CD14-positive monocyte (primary cell): ENCODE data around the gene ELOVL3. TPM values are rescaled to one million over a fixed set of nuclear protein-coding genes. Genes with fewer than 3 reads are reported as not detected.

Experiments
- DNase-seq, 3 donors: peaks; one replicate each; pipeline ENCODE4 v3.0.0-alpha.2; 2011 to 2022
- H2AFZ ChIP-seq: 2 replicates; pipeline ENCODE4 v1.6.0; 2012; ENCODE audit warnings: mild to moderate bottlenecking, low read depth, low read length, inconsistent platforms; ENCODE audit not compliant: insufficient read depth, poor library complexity, severe bottlenecking
- H3K27ac ChIP-seq, 2 donors: 1 replicate in 1 of 2; 2 replicates in 1 of 2; pipeline ENCODE4 v1.5.1; 2012 to 2013; ENCODE audit warnings: low read length in 2 of 2, control low read depth in 1 of 2, inconsistent platforms in 1 of 2, low read depth in 1 of 2, mild to moderate bottlenecking in 1 of 2
- H3K27me3 ChIP-seq, 2 donors: one replicate each; pipeline versions ENCODE4 v1.6.0 to v1.6.1; 2011 to 2013; ENCODE audit warnings: low read length in 2 of 2; ENCODE audit not compliant: control insufficient read depth in 2 of 2, insufficient read depth in 2 of 2
- H3K36me3 ChIP-seq, 2 donors: replicated peaks in 1 of 2; 1 replicate in 1 of 2; 2 replicates in 1 of 2; pipeline versions ENCODE4 v1.5.1 to v1.6.1; 2012 to 2013; ENCODE audit warnings: low read length in 2 of 2, control low read depth in 1 of 2, inconsistent platforms in 1 of 2, mild to moderate bottlenecking in 1 of 2; ENCODE audit not compliant: insufficient read depth in 2 of 2, control insufficient read depth in 1 of 2
- H3K4me1 ChIP-seq, 2 donors: 1 replicate in 1 of 2; 2 replicates in 1 of 2; pipeline versions ENCODE4 v1.5.1 to v1.6.1; 2012 to 2013; ENCODE audit warnings: low read length in 2 of 2, control low read depth in 1 of 2, inconsistent platforms in 1 of 2, mild to moderate bottlenecking in 1 of 2, moderate library complexity in 1 of 2; ENCODE audit not compliant: insufficient read depth in 2 of 2, control insufficient read depth in 1 of 2
- H3K4me2 ChIP-seq: replicated peaks from 2 replicates; pipeline ENCODE3; 2012; ENCODE audit warnings: low read length, moderate library complexity, mild to moderate bottlenecking; ENCODE audit not compliant: poor library complexity, severe bottlenecking; ENCODE audit errors: extremely low read depth
- H3K4me3 ChIP-seq, 3 experiments: fragments of 200-600 bp in 1 of 3; sonication (generic) in 1 of 3; replicated peaks in 1 of 3; 1 replicate in 2 of 3; 2 replicates in 1 of 3; pipeline ENCODE4 v1.5.1; 2011 to 2013; ENCODE audit warnings: low read length in 3 of 3, mild to moderate bottlenecking in 3 of 3, control low read depth in 2 of 3, low read depth in 2 of 3, inconsistent platforms in 1 of 3, moderate library complexity in 1 of 3
- H3K79me2 ChIP-seq: 2 replicates; pipeline ENCODE4 v1.6.0; 2012; ENCODE audit warnings: mild to moderate bottlenecking, control low read depth, inconsistent platforms, low read length, moderate library complexity; ENCODE audit not compliant: insufficient read depth
- H3K9ac ChIP-seq: 2 replicates; pipeline ENCODE4 v1.6.0; 2017; ENCODE audit warnings: low read length, mild to moderate bottlenecking; ENCODE audit not compliant: insufficient read depth, poor library complexity, severe bottlenecking
- H3K9me3 ChIP-seq, 2 donors: replicated peaks in 1 of 2; 1 replicate in 1 of 2; 2 replicates in 1 of 2; pipeline versions ENCODE4 v1.5.1 to v1.6.1; 2012 to 2013; ENCODE audit warnings: low read length in 2 of 2, control low read depth in 1 of 2; ENCODE audit not compliant: control insufficient read depth in 1 of 2, insufficient read depth in 1 of 2
- H4K20me1 ChIP-seq: 2 replicates; pipeline ENCODE4 v1.6.0; 2012; ENCODE audit warnings: mild to moderate bottlenecking, low read length, control low read depth, moderate library complexity; ENCODE audit not compliant: insufficient read depth
- H3K27ac Mint-ChIP-seq, 7 donors: one replicate each; pipeline ENCODE4 v1.8.0; 2020; ENCODE audit warnings: mild to moderate bottlenecking in 7 of 7, mixed read lengths in 7 of 7, moderate library complexity in 6 of 7, inconsistent platforms in 2 of 7
- H3K27me3 Mint-ChIP-seq, 3 donors: one replicate each; pipeline ENCODE4 v1.8.0; 2021 to 2022; ENCODE audit warnings: low read depth in 3 of 3, mild to moderate bottlenecking in 3 of 3, mixed read lengths in 3 of 3, moderate library complexity in 3 of 3, inconsistent platforms in 1 of 3
- H3K36me3 Mint-ChIP-seq, 2 donors: one replicate each; pipeline ENCODE4 v1.8.0; 2020; ENCODE audit warnings: mixed read lengths in 2 of 2, inconsistent platforms in 1 of 2, mild to moderate bottlenecking in 1 of 2
- H3K4me1 Mint-ChIP-seq: one replicate; pipeline ENCODE4 v1.8.0; 2020; ENCODE audit warnings: mild to moderate bottlenecking, mixed read lengths
- H3K4me3 Mint-ChIP-seq, 2 donors: one replicate each; pipeline ENCODE4 v1.8.0; 2020; ENCODE audit warnings: mild to moderate bottlenecking in 2 of 2, mixed read lengths in 2 of 2, moderate library complexity in 1 of 2
- H3K9me3 Mint-ChIP-seq, 7 donors: one replicate each; pipeline ENCODE4 v1.8.0; 2020 to 2022; ENCODE audit warnings: mixed read lengths in 7 of 7, mild to moderate bottlenecking in 6 of 7, moderate library complexity in 6 of 7, inconsistent platforms in 2 of 7
- CTCF ChIP-seq: fragments of 200-600 bp; IDR thresholded peaks from one replicate; pipeline ENCODE4 v1.8.0; 2022; ENCODE audit warnings: antibody characterized with exemption, mild to moderate bottlenecking
- WGBS: methylation state at CpG from one replicate; pipeline ENCODE4 v1.1.5; 2013; ENCODE audit warnings: missing lambda C conversion rate; ENCODE audit not compliant: insufficient coverage; 5-methylcytosine and 5-hydroxymethylcytosine counted together
- intact Hi-C, 2 donors: fragments of 100-400 bp; cut with micrococcal nuclease; formaldehyde crosslinking; loops; one replicate each; pipeline versions ENCODE4 v1.15.0 to v1.15.1; 2023
- polyA plus RNA-seq, 3 donors: library from polyadenylated mRNA; depleted of rRNA in 1 of 3; unstranded in 2 of 3; stranded (reverse) in 1 of 3; fragments of 300-500 nt in 2 of 3; fragments of >200 nt in 1 of 3; fragmentation: Illumina TruSeq in 2 of 3; gene quantifications; 1 replicate in 2 of 3; 2 replicates in 1 of 3; pipeline ENCODE4 v1.2.3, GENCODE V29; 2012 to 2021

Gene ELOVL3
- polyA plus RNA-seq, 3 donors: 1.5 to 3.2 (median 2.2) TPM

- H3K27me3 Mint-ChIP-seq: peaks cover 71 to 94% (median 83%) of the 10 kb centered on the region in 3 donors
- Histone ChIP-seq H3K9ac (no peak overlapping the region), H3K4me3 (no peak overlapping the region), H3K27me3 (peaks cover 56 to 94% of the 10 kb centered on the region in 2 donors), H3K4me1 (peaks cover 16 to 18% of the 10 kb centered on the region in 2 donors), H3K9me3 (peaks cover 0 to 16% of the 10 kb centered on the region in 2 donors), H4K20me1 (no peaks in the 10 kb centered on the region), H3K4me2 (no peak overlapping the region), H3K79me2 (no peaks in the 10 kb centered on the region), H2AFZ (no peak overlapping the region), H3K27ac (no peak overlapping the region), H3K36me3 (no peaks in the 10 kb centered on the region)
- no peak for DNase-seq
- H3K27ac Mint-ChIP-seq: no peak overlapping the region
- TF ChIP-seq CTCF: no peak
- 83% methylated on average over 7 of the region's 8 CpGs for WGBS
- peaks cover 0 to 20% (median 7%) of the 10 kb centered on the region in 7 donors for H3K9me3 Mint-ChIP-seq
- peak overlapping the region in 1 of 2 donors; percentile 21 for H3K4me3 Mint-ChIP-seq
- peaks cover 0 to 9% of the 10 kb centered on the region in 2 donors for H3K36me3 Mint-ChIP-seq
- intact Hi-C loops: no loop called here
- H3K4me1 Mint-ChIP-seq: peaks cover 19% of the 10 kb centered on the region
These were observed 9.9 kb downstream of the ELOVL3 start for GRCh38 chr10:102236006-102236405.

DNA sequence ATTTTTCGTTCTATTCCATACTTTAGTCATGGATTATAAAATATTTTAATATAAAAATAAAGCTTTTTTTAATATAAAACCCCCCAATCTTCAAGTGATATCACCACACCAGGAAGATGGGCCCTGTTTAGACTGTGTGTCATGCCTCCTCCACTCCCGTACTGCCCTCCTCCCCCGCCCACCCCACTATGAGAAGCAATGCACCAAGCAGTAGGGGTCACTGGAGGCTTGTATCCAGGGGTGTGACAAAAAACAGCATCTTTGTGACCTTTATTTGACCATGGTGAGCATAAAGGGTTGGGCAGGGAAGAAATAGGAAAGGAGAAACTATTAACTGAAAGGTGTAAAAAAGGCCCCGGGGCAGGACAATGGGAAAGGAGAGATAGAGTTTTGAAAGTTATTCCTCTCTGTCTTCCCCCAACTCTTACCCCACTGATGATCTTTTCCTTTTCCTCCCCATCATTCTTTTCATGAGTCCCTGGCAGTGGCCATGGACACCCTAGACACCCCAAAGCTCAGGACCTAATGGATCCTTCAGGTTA, 11.7 kb downstream of the ELOVL3 start:
- Histone ChIP-seq H3K27ac (no peak overlapping the region), H3K4me3 (no peak overlapping the region), H3K36me3 (no peaks in the 10 kb centered on the region), H3K4me1 (peaks cover 18 to 22% of the 10 kb centered on the region in 2 donors), H3K27me3 (peaks cover 44 to 91% of the 10 kb centered on the region in 2 donors), H3K9me3 (peaks cover 0 to 18% of the 10 kb centered on the region in 2 donors), H4K20me1 (no peaks in the 10 kb centered on the region), H3K79me2 (no peaks in the 10 kb centered on the region), H3K4me2 (no peak overlapping the region), H2AFZ (no peak overlapping the region), H3K9ac (no peak overlapping the region)
- peaks cover 0 to 18% (median 12%) of the 10 kb centered on the region in 7 donors for H3K9me3 Mint-ChIP-seq
- H3K4me3 Mint-ChIP-seq: peak overlapping the region in 1 of 2 donors; percentile 56
- peaks cover 4 to 7% of the 10 kb centered on the region in 2 donors for H3K36me3 Mint-ChIP-seq
- DNase-seq: no peak
- H3K4me1 Mint-ChIP-seq: peaks cover 19% of the 10 kb centered on the region
- no peak for TF ChIP-seq CTCF
- WGBS: no CpG with 5 or more reads among the region's 4 CpGs
- peak overlapping the region in 1 of 7 donors; percentile 51 for H3K27ac Mint-ChIP-seq
- H3K27me3 Mint-ChIP-seq: peaks cover 70 to 94% (median 80%) of the 10 kb centered on the region in 3 donors
- intact Hi-C loops: no loop called here
